DMS53 treated with DMSO at 0.1 percent for 48 hours (cell line): ENCODE data around the gene SP4.

ENCODE experiments used
- DNase-seq: peaks from one replicate; lab custom pipeline; 2025; ENCODE audit not compliant: unreplicated experiment; lab: John Stamatoyannopoulos, UW

The SP4 gene

GRCh38 chr7:21427871-21428658 lies at the start of gene SP4:
Gene SP4 (plus strand): TSS chr7:21428083. CDS start chr7:21428252, 169 bp downstream.
- DNase-seq, result peak; percentile 99

- DNase-seq, result no peak
Observed at GRCh38 chr7:21383227-21384220, 44.4 kb upstream of the SP4 start.

GRCh38 chr7:21393937-21394336 lies 33.9 kb upstream of the SP4 start:
- no peak for DNase-seq

- no peak for DNase-seq
Observed at GRCh38 chr7:21401944-21402343, 25.9 kb upstream of the SP4 start.

GRCh38 chr7:21407796-21408480 lies 19.9 kb upstream of the SP4 start:
- no peak for DNase-seq

- no peak for DNase-seq
Observed at GRCh38 chr7:21408481-21408820, 19.4 kb upstream of the SP4 start.

- no peak for DNase-seq
Observed at GRCh38 chr7:21412410-21412851, 15.5 kb upstream of the SP4 start.

GRCh38 chr7:21412957-21413356 lies 14.9 kb upstream of the SP4 start:
- DNase-seq, result no peak

GRCh38 chr7:21413502-21413901 lies 14.4 kb upstream of the SP4 start:
- no peak for DNase-seq

GRCh38 chr7:21414795-21415393 lies 13.0 kb upstream of the SP4 start:
- no peak for DNase-seq

- no peak for DNase-seq
Observed at GRCh38 chr7:21417647-21418046, 10.2 kb upstream of the SP4 start.

GRCh38 chr7:21422751-21423150 lies 5.1 kb upstream of the SP4 start:
- no peak for DNase-seq

GRCh38 chr7:21425290-21425689 lies 2.6 kb upstream of the SP4 start:
- no peak for DNase-seq

GRCh38 chr7:21426286-21427181 lies 1.3 kb upstream of the SP4 start:
- DNase-seq, result peak; percentile 69

- peak; percentile 100 for DNase-seq
Observed at GRCh38 chr7:21427182-21427870, 557 bp upstream of the SP4 start.

GRCh38 chr7:21428659-21428941 lies 717 bp downstream of the SP4 start:
- no peak for DNase-seq

- DNase-seq, result no peak
Observed at GRCh38 chr7:21429021-21429420, 1.1 kb downstream of the SP4 start.

GRCh38 chr7:21429786-21430574 lies 2.1 kb downstream of the SP4 start:
- DNase-seq, result no peak

- no peak for DNase-seq
Observed at GRCh38 chr7:21430575-21430954, 2.7 kb downstream of the SP4 start.
